Forelimb muscle (tissue), 1 donor: ENCODE results near the gene STAG2. TPM values are rescaled to one million over a fixed set of nuclear protein-coding genes. Genes with fewer than 3 reads are reported as not detected.

Experiments
- polyA plus RNA-seq: library from polyadenylated mRNA; unstranded; fragments of 120-200 nt; gene quantifications from one replicate; pipeline ENCODE4 v1.2.1, GENCODE V29; 2013; ENCODE audit not compliant: insufficient read length

The STAG2 gene
- polyA plus RNA-seq, 1 donor: 71.2 TPM

Other genes with a start within 250 kb of the STAG2 start
- gene THOC2, start 228.7 kb upstream of the STAG2 start, polyA plus RNA-seq: 58.9 TPM
- 31.4 TPM for gene XIAP, start 101.7 kb upstream of the STAG2 start, polyA plus RNA-seq